LHCN-M2 (cell line): Measurements from ENCODE around the gene STRAP. TPM values are rescaled to one million over a fixed set of nuclear protein-coding genes. Genes with fewer than 3 reads are reported as not detected.

ENCODE experiments used
- DNase-seq: peaks from one replicate; pipeline ENCODE4 v3.0.0-alpha.2; 2012; ENCODE audit warnings: low read depth
- polyA plus RNA-seq: library from polyadenylated mRNA; unstranded; fragments of >200 nt; gene quantifications from one replicate; pipeline ENCODE4 v1.2.1, GENCODE V29; 2012; ENCODE audit warnings: missing spikeins
- total RNA-seq: library from RNA; depleted of rRNA; stranded (reverse); fragments of >200 nt; gene quantifications from 2 replicates; pipeline ENCODE4 v1.2.3, GENCODE V29; 2014; rRNA removed

The STRAP gene, protein sequence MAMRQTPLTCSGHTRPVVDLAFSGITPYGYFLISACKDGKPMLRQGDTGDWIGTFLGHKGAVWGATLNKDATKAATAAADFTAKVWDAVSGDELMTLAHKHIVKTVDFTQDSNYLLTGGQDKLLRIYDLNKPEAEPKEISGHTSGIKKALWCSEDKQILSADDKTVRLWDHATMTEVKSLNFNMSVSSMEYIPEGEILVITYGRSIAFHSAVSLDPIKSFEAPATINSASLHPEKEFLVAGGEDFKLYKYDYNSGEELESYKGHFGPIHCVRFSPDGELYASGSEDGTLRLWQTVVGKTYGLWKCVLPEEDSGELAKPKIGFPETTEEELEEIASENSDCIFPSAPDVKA
- total RNA-seq = 106 and 135 TPM in 2 replicates
- polyA plus RNA-seq = 142 TPM

DNA sequence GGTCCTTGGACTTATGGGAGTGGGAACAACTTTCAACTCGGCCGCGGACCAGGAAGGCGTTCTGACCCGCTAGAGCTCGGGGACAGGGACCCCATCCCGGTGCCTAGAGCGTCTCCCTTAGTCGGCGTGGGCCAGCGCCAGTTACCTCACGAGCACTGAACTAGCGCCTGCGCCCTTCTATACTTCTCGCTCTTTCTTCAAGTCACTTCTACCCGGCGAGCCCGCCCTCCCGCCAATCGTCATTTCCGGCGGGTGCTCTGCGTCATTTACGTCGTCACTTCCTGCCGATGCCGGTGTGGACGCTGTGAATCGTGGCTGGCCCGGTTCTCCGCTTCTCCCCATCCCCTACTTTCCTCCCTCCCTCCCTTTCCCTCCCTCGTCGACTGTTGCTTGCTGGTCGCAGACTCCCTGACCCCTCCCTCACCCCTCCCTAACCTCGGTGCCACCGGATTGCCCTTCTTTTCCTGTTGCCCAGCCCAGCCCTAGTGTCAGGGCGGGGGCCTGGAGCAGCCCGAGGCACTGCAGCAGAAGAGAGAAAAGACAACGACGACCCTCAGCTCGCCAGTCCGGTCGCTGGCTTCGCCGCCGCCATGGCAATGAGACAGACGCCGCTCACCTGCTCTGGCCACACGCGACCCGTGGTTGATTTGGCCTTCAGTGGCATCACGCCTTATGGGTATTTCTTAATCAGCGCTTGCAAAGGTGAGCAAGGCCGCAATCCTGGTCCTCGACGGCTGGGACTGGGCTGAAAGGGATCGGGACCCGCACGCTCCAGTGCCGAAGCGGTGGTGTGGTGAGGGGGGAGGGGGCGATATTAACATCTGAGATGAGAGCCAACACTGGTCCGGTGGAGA is at the start of gene STRAP:
STRAP (plus strand) TSS at position 270 of the 854 bp plus-strand sequence; CDS start at position 591, 321 bp downstream.
- DNase-seq = peak; percentile 96

DNA sequence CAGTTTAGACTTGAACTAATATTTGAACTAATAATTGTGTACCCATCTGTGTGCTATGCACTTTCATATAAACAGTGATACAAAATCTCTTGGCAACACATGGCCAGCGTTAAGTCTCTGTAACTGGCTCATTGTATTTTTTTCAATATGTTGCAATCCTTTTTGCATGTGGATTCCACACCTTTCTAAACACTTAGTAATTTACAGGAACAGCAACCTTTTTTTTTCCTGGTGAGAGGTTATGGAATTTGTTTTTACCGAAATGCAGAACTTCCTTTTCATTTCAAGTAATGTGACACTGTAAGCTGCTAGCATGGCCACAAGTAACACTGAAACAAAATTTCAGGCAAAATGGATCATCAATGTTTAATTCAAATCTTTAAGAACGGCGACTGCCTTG is 47.6 kb upstream of the STRAP start:
- no peak for DNase-seq

DNA sequence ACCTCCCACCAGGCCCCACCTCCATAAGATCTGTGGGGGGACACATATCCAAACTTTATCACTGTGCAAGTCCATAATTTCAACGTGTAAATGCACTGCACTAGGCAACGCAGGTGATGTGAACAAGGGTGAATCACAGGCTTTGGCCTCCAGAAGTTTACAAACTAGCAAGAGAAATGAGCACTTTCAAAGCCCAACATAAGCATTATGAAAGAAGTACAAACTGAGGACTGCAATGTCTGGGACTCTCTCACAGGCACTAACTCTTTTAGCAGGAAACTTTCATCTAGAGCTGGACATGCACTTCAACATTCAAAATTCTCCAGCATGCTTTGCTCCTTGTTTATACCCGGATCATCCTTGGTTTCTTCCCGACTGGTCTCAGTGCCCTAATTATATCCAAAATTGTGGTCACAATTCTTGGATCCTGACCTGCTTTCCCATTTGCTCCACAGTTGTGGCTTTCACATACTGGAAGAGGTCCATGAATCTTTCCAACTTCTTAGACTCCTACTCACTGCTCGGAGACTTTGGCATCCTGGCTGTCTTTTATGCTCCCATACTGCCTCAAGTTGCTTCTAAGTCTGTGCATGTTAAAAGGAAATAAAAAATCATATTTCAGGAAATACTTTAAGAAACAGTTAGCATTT is 44.9 kb upstream of the STRAP start:
- peak; percentile 50 for DNase-seq

DNA sequence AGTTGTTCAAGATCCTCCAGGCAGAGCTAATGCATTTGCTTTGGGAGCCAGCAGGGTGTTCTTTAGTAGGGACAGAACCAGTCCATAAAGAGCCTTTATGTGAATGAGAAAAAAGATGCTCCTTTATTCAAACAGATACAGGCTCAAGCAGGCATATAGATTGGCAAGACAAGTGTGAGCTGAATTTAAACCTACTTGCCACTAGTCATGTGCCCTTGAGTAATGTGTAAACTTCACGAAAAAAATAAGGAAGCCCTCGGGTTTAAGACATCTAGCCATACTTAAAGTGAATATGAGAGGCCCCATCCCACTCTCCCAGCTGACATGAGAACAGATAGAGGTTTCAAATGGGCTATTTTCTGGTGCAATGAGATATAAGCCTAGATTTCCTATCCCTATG is 43.1 kb upstream of the STRAP start:
- DNase-seq = no peak

DNA sequence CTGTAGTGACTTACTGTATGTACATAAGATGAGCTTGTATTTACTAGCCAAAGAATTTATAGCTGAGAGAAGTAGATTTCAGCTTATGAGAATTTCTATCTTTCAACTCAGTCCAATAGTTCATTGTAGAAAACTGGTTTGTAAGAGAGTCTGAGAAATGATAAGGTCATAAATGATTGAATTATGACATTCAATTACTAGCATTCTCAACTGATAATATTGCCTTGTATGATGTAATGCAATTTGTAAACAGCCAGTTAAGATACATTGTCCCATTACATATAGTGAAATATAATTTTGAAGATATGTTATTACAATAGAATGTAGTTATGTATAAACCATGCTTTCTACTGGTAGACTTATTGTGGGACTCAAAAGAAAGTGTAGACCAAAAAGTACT is 42.5 kb upstream of the STRAP start:
- no peak for DNase-seq

DNA sequence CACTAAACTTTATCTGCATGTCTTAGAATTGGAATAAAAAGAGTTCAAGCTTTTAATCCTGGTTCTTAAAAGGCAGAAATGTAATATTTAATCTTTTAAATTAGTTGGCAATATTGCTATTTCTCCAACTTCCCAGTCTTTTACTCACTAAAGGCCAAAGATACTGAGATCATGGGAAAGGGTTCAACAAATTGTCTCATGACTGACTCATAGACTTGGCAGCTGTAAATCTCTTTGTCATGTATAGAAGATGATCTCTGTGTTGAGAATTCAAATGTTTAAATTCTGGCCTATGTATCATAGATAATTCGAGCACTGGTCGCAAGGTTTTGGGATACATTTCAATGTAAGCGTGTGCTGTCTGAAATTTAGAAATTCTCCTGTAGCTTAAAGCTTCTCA is 40.1 kb upstream of the STRAP start:
- DNase-seq = peak; percentile 60

DNA sequence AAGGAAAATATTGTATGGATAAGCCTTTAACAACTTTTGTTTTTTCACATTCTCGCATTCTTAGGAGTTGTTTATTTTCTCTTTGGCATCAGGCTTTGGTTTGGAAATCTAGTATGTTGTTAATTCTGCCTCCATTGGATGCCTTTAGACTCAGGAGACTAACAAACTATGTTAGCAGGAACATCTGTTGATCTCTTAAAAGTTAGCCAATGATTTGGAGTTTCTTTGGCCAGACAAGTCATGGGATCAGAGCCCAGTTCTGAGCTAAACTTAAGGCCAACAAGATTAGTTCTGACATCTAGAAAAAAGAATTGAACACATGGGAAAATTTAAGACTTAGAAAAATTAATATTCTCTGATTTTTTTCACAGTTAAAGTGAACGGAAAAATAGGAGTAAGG is 35.3 kb upstream of the STRAP start:
- peak; percentile 51 for DNase-seq

DNA sequence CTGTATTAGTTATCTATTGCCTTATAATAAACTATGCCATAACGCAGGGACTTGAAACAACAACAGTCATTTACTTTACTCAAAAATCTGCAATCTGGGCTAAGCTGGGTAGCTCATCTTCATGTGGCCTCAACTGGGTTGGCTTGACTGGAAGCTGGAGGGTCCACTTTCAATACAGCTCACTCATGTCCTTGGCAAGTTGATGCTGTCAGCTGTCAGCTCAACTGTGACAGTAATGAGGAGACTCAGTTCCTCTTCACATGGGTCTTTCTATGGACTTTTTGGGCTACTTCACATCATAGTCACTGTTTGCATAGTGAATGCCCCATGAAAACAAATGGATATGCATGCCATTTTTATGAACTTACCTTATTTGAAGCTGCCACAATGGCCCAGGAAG is 33.6 kb upstream of the STRAP start:
- no peak for DNase-seq

DNA sequence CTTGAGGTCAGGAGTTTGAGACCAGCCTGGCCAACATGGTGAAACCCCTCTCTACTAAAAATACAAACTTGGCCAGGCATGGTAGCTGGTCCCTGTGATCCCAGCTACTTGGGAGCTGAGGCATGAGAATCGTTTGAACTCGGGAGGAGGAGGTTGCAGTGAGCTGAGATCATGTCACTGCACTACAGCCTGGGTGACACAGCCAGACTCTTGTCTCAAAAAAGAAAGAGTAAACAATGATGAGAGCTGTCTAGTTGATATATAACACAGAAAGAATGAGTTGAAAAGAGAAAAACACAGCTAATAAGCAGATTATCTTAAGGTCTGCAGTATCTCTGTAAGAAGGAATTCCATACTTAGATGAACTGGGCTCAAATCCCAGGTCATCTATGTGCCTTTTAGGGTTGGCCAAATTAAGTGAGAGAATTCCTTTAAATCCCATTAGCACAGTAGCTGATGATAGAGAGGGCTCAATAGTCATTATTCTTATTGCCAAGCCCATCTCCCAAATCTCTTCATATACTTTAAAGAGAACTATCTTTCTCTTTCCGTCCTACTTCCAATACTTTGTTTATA is 31.1 kb upstream of the STRAP start:
- DNase-seq = no peak

DNA sequence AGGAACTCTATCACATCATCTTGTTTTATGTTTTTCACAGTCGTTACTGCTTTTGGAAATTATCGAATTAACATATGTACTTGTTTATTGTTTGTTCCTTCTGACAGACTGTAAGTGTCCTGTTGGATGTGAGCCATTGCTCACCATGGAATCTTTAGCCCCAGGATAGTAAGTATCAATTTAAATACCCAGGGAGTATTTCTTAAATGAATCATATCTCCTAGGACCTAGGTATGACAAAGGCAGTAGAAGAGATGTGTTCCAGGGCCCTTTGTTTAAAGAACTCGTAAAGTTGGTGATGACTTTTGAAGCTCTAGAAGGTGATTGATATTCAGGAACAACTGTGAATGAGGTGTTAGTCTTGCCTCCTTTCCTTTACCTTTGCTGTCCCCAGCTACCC is 30.3 kb upstream of the STRAP start:
- DNase-seq = no peak

DNA sequence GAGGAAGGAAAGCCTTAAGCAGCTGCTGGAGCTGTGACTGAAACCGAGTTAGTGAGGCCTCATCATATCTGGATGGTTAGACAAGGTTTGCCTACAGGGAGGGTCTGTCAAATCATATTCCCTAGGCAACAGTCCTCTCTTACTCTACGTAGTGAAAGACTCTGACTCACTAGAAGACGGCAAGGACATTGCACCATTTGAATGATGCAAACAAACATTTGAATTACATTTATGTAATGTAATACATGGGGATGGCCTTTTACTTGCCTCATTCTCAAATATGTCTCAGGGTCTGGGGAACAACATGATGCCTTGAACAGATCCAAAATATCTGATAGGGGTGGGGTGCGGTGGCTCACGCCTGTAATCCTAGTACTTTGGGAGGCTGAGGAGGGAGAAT is 29.8 kb upstream of the STRAP start:
- DNase-seq = peak; percentile 59

DNA sequence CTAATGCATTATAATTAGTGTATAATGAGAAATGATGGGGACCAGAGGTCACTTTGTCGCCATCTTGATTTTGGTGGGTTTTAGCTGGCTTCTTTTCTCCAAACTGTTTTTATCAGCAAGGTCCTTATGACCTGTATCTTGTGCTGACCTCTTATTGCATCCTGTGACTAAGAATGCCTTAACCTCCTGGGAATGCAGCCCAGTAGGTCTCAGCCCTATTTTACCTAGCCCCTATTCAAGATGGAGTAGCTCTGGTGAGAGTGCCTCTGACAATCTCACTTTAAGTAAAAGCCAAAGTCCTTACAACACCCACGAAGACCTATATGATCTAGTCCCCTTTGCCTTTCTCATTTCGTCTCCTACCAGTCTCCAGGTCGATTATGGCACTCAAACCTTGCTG is 28.3 kb upstream of the STRAP start:
- DNase-seq = no peak

DNA sequence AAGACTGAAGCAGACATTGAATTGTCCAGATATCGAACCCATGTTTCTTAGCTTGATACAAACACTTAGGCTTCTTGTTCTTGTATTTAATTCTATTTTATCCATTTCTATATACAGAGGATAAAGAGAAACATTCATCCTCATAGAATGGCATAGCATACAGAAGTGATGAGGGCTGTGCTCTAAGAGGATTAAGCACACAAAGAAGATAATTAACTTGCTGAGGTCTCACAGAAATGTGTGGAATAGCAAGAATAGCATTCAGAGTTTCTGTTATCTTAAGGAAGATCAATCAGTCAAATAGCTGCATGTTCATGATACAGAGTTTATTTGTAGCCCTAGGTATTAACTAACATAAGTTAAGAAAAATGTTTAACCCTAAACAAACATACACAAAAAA is 27.3 kb upstream of the STRAP start:
- no peak for DNase-seq

DNA sequence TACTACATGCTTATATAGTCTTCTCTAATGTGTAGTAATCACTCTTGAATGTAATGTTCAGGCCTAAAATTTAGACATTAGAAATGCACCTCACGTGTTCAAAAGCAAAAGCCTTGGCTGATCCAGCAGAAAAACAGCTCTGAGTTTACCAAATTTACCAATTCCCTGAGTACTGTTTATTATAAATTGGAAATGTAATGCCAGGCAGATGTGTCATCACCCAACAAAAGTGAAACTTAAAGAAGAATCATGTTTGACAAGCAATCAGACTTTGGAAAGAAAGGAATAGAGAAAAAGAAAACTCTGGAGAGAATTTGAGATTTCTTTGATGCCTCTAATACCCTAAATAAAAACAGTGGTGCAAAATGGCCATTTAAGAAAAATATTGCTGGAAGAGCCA is 26.5 kb upstream of the STRAP start:
- DNase-seq = peak; percentile 56

DNA sequence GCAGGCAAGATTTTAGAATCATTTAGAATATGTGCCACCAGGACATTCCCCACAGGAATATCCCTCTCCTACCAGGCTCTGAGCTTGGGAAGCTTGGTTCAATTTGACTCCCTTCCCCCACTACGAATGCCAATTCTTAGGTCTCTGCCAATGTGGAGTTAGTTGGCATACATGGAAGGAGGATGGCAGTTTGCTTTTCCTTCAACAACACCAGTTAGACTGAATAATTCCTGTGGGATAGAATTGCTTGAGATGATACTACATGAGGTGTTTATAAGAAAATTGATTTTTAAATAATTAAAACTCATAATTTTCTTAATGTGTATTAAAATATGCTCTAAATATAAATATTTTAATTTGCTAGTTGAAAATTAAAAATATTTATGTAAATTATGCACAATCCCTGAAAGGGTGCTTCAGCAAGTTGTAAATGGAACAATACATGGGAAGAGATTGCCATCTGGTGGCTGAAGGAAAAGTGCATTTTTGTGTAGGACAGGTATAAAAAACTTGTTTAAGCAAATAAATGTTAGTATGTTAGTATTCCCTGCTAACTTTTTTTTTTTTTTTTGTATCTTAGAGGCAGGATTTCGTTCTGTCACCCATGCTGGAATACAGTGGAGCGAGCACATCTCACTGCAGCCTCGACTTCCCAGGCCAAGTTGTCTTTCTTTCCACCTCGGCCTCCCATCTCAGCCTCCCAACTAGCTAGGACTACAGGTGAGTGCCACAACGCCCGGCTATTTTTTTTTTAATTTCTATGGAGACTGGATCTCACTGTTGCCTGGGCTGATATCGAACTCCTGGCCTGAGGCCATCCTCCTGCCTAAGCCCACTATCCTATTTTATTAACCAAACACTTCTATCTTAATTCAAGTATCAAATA is 25.8 kb upstream of the STRAP start:
- peak; percentile 76 for DNase-seq

DNA sequence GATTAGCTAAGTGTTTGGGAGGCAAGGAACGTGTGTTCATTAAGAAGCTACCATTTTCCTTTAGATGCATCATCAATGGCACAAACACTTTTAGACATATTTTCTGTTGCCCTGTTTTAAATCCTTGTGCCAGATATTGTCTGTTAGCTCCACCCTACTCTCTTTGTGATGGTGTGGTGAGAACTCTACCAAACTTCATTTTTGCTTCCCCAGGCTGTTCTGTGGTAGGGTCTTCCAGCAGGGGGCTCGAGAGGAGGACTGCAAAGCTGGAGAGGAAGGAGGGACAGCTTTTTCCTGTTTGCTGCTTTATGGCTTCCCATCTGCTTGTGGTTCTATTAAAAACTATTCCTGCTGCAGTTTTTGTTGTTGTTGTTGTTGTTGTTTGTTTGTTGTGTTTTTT is 23.8 kb upstream of the STRAP start:
- DNase-seq = no peak

DNA sequence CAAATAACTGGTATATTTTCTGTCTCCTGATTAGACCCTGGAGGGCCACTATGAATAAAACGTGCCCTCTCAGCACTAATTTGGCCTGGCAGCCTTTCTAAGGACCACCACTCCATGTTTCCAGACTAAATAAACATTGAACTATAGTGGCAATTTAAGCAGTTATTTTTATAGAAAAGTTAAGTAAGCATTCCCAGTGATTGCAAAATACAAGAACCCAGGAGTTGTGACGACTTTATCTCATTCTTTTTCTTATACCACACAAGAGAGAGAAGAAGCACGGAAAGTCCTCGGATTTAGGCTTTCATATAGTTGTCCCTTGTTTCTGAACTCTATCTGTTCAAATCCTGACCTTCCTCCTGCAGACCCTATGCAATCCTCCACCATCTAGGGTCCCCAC is 23.1 kb upstream of the STRAP start:
- no peak for DNase-seq

DNA sequence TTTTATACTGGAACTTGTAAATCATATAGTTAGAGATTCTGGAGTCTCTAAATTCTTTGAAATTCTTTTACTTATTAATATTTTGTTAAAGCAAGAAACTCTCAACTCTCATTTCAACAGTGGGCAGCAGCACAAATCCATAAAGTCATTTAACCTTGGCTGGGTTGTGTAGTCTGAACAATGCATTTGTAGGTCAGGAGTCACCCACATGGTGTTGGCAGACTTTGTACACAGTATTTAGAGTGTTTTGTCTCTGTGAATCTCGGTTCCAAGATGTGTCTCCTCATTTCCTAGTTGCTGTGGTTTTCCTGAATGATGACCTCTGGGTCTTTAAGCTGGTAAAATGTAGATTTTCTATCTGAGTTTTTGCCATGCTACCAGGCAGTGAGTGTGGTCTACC is 20.8 kb upstream of the STRAP start:
- DNase-seq = no peak

DNA sequence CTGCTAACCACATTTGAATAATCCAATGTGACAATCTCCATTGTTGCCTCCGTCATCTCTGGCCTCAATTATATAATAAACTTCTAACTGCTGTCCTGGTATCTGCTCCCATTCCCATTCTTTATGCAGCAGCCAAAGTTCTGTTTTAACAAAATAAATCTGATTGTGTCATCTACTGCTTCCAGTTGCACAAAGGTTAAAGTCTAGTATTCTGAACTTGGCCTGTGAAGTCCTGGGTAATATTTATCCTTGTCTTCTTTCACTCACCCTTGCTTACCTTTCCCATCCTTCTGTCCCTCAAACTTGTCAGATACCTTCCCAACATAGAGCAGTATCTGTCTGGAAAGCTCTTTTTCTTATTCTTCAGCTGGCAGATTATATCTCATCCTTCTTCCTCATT is 19.3 kb upstream of the STRAP start:
- DNase-seq = no peak

DNA sequence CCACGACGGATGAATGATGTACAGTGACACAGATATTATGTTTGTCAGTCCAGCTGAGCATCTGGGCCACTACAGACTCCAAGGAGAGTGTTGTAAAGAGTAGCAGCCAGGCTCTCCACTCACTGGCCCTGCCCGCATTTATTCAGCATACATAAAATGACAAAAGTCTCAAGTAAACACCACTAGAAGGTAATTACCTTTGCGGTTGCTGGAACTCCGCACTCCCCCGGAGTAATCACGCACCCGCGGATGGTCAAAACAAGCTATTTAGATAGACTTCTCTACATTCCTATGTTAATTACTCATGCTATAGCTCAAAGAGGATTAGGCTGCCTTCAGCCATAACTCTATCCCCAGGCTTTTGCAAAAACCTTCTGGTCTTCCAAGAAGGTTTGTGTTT is 18.8 kb upstream of the STRAP start:
- no peak for DNase-seq

DNA sequence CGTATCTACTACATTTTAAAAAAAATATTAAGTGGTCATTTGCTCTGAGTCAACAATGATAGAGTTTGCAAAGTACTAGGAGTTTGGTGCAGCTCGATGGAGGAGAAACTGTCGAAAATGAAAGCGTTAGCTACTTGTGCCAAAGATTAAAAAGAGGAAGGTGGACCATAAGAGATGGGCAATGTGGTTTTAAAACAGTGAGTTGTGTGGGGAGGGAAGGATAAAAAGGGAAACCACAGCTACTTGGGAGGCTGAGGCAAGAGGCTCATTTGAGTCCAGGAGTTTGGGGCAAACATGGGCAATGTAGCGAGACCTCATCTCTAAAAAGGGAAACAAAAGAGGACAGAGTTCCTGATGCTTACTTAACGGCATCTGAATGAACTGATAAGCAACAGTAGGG is 18.2 kb upstream of the STRAP start:
- DNase-seq = no peak
